ENCODE results near the gene TIPARP. TPM values are rescaled to one million over a fixed set of nuclear protein-coding genes. Genes with fewer than 3 reads are reported as not detected.

Gene TIPARP
- total and polyA plus RNA-seq, 4 donors = 4.4 to 13.6 (median 8.8) TPM

- 71% methylated on average over 4 of the region's 4 CpGs for WGBS
- Histone ChIP-seq H3K9me3 (ENCODE audit: control insufficient read depth in 4 of 4, low read length in 3 of 4) (no peaks in the 10 kb centered on the region), H3K27me3 (ENCODE audit: control insufficient read depth in 4 of 4, insufficient read depth in 4 of 4, low read length in 3 of 4) (no peaks in the 10 kb centered on the region), H3K4me3 (ENCODE audit: low read depth in 1 of 3, low read length in 3 of 3) (no peak overlapping the region), H3K9ac (ENCODE audit: low read depth in 1 of 2, low read length in 2 of 2) (no peak overlapping the region), H3K27ac (ENCODE audit: low read depth in 1 of 2, low read length in 2 of 2) (no peak overlapping the region), H3K4me1 (ENCODE audit: control insufficient read depth in 4 of 4, insufficient read depth in 4 of 4, low read length in 3 of 4) (peaks cover 2 to 21% (median 5%) of the 10 kb centered on the region in 4 donors), H3K36me3 (ENCODE audit: control insufficient read depth in 4 of 4, insufficient read depth in 3 of 4, low read depth in 1 of 4, low read length in 3 of 4) (no peaks in the 10 kb centered on the region)
- no peak for DNase-seq (ENCODE audit: low spot score)
- TF ChIP-seq ATF3 (IDR thresholded peaks at IDR 0.05) = no peak
- TF ChIP-seq FOXA1 (IDR thresholded peaks at IDR 0.05) = no peak
- no peak for TF ChIP-seq ZBTB33 (IDR thresholded peaks at IDR 0.05)
- no peak for TF ChIP-seq SP1 (IDR thresholded peaks at IDR 0.05)
- TF ChIP-seq YY1 (IDR thresholded peaks at IDR 0.05) = no peak
- TF ChIP-seq RAD21 (IDR thresholded peaks at IDR 0.05) = no peak
- TF ChIP-seq JUND (IDR thresholded peaks at IDR 0.05) = no peak
- TF ChIP-seq GABPA (IDR thresholded peaks at IDR 0.05 in 1 of 2, conservative IDR thresholded peaks at IDR 0.05 in 1 of 2) = no peak
- TF ChIP-seq REST (IDR thresholded peaks at IDR 0.05) = no peak
- TF ChIP-seq MAX (IDR thresholded peaks at IDR 0.05) = no peak
- no peak for TF ChIP-seq NR2F2 (IDR thresholded peaks at IDR 0.05)
- TF ChIP-seq RXRA (IDR thresholded peaks at IDR 0.05) = no peak
- TF ChIP-seq HNF4G (IDR thresholded peaks at IDR 0.05) = no peak
- no peak for TF ChIP-seq FOXA2 (IDR thresholded peaks at IDR 0.05)
- no peak for TF ChIP-seq TAF1 (conservative IDR thresholded peaks at IDR 0.05)
These were observed 3.7 kb upstream of the TIPARP start for GRCh38 chr3:156670652-156671051.

- WGBS = 6% methylated on average over 10 of the region's 10 CpGs
- Histone ChIP-seq H3K9ac (ENCODE audit: low read depth in 1 of 2, low read length in 2 of 2) (peak overlapping the region; percentile 74 to 89), H3K9me3 (ENCODE audit: control insufficient read depth in 4 of 4, low read length in 3 of 4) (no peaks in the 10 kb centered on the region), H3K36me3 (ENCODE audit: control insufficient read depth in 4 of 4, insufficient read depth in 3 of 4, low read depth in 1 of 4, low read length in 3 of 4) (peaks cover 0 to 11% (median 4%) of the 10 kb centered on the region in 4 donors), H3K27me3 (ENCODE audit: control insufficient read depth in 4 of 4, insufficient read depth in 4 of 4, low read length in 3 of 4) (no peaks in the 10 kb centered on the region), H3K4me1 (ENCODE audit: control insufficient read depth in 4 of 4, insufficient read depth in 4 of 4, low read length in 3 of 4) (peaks cover 3 to 22% (median 8%) of the 10 kb centered on the region in 4 donors), H3K27ac (ENCODE audit: low read depth in 1 of 2, low read length in 2 of 2) (peak overlapping the region; percentile 88 to 97), H3K4me3 (ENCODE audit: low read depth in 1 of 3, low read length in 3 of 3) (peak overlapping the region; percentile 53 to 99 (median 74))
- DNase-seq (ENCODE audit: low spot score) = no peak
- TF ChIP-seq FOXA1 (IDR thresholded peaks at IDR 0.05) (no peak), REST (IDR thresholded peaks at IDR 0.05) (no peak), TAF1 (conservative IDR thresholded peaks at IDR 0.05) (no peak), NR2F2 (IDR thresholded peaks at IDR 0.05) (peak; percentile 47), ATF3 (IDR thresholded peaks at IDR 0.05) (no peak)
These were observed 701 bp upstream of the TIPARP start for GRCh38 chr3:156673732-156674045.
